ENCODE data around the gene DMD. TPM values are rescaled to one million over a fixed set of nuclear protein-coding genes. Genes with fewer than 3 reads are reported as not detected.

DMD gene
- total RNA-seq, 1 experiment from 2014 or later: 25.3 TPM

GRCh38 chrX:33095079-33095478 lies 116.3 kb downstream of the DMD start:
- no peaks in the 10 kb centered on the region for H3K9me3 ChIP-seq (ENCODE audit: insufficient read depth, low read depth)
- ChIA-PET CTCF (no interaction called here), POLR2A (ENCODE audit: unreplicated experiment) (no interaction called here)
- no peaks in the 10 kb centered on the region for H3K27me3 ChIP-seq (ENCODE audit: insufficient read depth, low read depth)
- no peak overlapping the region for H3K4me2 ChIP-seq
- intact Hi-C loops (cut with micrococcal nuclease; ENCODE audit: unreplicated experiment): no loop called here
- no peak overlapping the region for H3K4me3 ChIP-seq
- H3K27ac ChIP-seq: no peak overlapping the region
- no peaks in the 10 kb centered on the region for H3K36me3 ChIP-seq (ENCODE audit: low read depth)
- BruUV-seq (replicated peaks): no TSS peak
- H3K9me2 ChIP-seq (ENCODE audit: insufficient read depth): no peaks in the 10 kb centered on the region
- H3F3A ChIP-seq (ENCODE audit: insufficient read depth, low read depth): no peaks in the 10 kb centered on the region
- TF ChIP-seq CTCF (conservative IDR thresholded peaks at IDR 0.05) (no peak), EZH2 (IDR thresholded peaks at IDR 0.05; ENCODE audit: low read depth) (no peak)
- H3K4me1 ChIP-seq (replicated peaks; ENCODE audit: insufficient read depth): no peaks in the 10 kb centered on the region
- DNase-seq: no peak
- no peak overlapping the region for H2AFZ ChIP-seq
- H4K20me1 ChIP-seq (ENCODE audit: insufficient read depth): no peaks in the 10 kb centered on the region
- H3K79me2 ChIP-seq (ENCODE audit: low read depth): no peaks in the 10 kb centered on the region

GRCh38 chrX:33087411-33087810 lies 123.9 kb downstream of the DMD start:
- H3K4me3 ChIP-seq: no peak overlapping the region
- H3K79me2 ChIP-seq (ENCODE audit: low read depth): no peaks in the 10 kb centered on the region
- H3K4me2 ChIP-seq: no peak overlapping the region
- H3K9me3 ChIP-seq (ENCODE audit: insufficient read depth, low read depth): no peaks in the 10 kb centered on the region
- CTCF ChIA-PET: no interaction called here
- POLR2A ChIA-PET (ENCODE audit: unreplicated experiment): no interaction called here
- H4K20me1 ChIP-seq (ENCODE audit: insufficient read depth): no peaks in the 10 kb centered on the region
- no peak overlapping the region for H2AFZ ChIP-seq
- H3K27me3 ChIP-seq (ENCODE audit: insufficient read depth, low read depth): no peaks in the 10 kb centered on the region
- intact Hi-C loops (cut with micrococcal nuclease; ENCODE audit: unreplicated experiment): no loop called here
- no peaks in the 10 kb centered on the region for H3K9me2 ChIP-seq (ENCODE audit: insufficient read depth)
- BruUV-seq (replicated peaks): no TSS peak
- no peaks in the 10 kb centered on the region for H3K36me3 ChIP-seq (ENCODE audit: low read depth)
- no peaks in the 10 kb centered on the region for H3F3A ChIP-seq (ENCODE audit: insufficient read depth, low read depth)
- no peaks in the 10 kb centered on the region for H3K4me1 ChIP-seq (replicated peaks; ENCODE audit: insufficient read depth)
- TF ChIP-seq CTCF (conservative IDR thresholded peaks at IDR 0.05) (no peak), EZH2 (IDR thresholded peaks at IDR 0.05; ENCODE audit: low read depth) (no peak)
- H3K27ac ChIP-seq: no peak overlapping the region
- DNase-seq: no peak

- no TSS peak for BruUV-seq (replicated peaks)
These were observed 124.5 kb downstream of the DMD start for GRCh38 chrX:33086886-33087285.

More at GRCh38 chrX:33086886-33087285, 124.5 kb downstream of the DMD start:
- no peak overlapping the region for H3K4me3 ChIP-seq
- H3K27ac ChIP-seq: no peak overlapping the region
- CTCF ChIA-PET: no interaction called here
- H3K79me2 ChIP-seq (ENCODE audit: low read depth): no peaks in the 10 kb centered on the region
- TF ChIP-seq CTCF (conservative IDR thresholded peaks at IDR 0.05): no peak
- no peaks in the 10 kb centered on the region for H3K4me1 ChIP-seq (replicated peaks; ENCODE audit: insufficient read depth)
- no peaks in the 10 kb centered on the region for H3K27me3 ChIP-seq (ENCODE audit: insufficient read depth, low read depth)
- H3K9me3 ChIP-seq (ENCODE audit: insufficient read depth, low read depth): no peaks in the 10 kb centered on the region
- no peak overlapping the region for H2AFZ ChIP-seq
- no peaks in the 10 kb centered on the region for H3F3A ChIP-seq (ENCODE audit: insufficient read depth, low read depth)
- no peaks in the 10 kb centered on the region for H3K36me3 ChIP-seq (ENCODE audit: low read depth)
- no peaks in the 10 kb centered on the region for H4K20me1 ChIP-seq (ENCODE audit: insufficient read depth)
- no peak for DNase-seq
- no peaks in the 10 kb centered on the region for H3K9me2 ChIP-seq (ENCODE audit: insufficient read depth)
- H3K4me2 ChIP-seq: no peak overlapping the region
- POLR2A ChIA-PET (ENCODE audit: unreplicated experiment): no interaction called here
- intact Hi-C loops (cut with micrococcal nuclease; ENCODE audit: unreplicated experiment): no loop called here
